Mucosa of descending colon (tissue), 3 donors: ENCODE measurements around the gene COL23A1. TPM values are rescaled to one million over a fixed set of nuclear protein-coding genes. Genes with fewer than 3 reads are reported as not detected.

Experiments used
- ATAC-seq: fragments of 200-7000 bp; cut with Tn5 transposase; one replicate; pipeline ENCODE4 v1.9.1; 2020; ENCODE audit warnings: mild to moderate bottlenecking, moderate library complexity
- DNase-seq, 3 donors: peaks; one replicate each; pipeline ENCODE4 v3.0.0-alpha.2; 2020
- H3K36me3 ChIP-seq: fragments of 200-600 bp; one replicate; pipeline ENCODE4 v1.8.0; 2021; ENCODE audit warnings: low read depth, mild to moderate bottlenecking
- H3K4me1 ChIP-seq: fragments of 200-600 bp; one replicate; pipeline ENCODE4 v1.8.0; 2021; ENCODE audit warnings: low read depth, mild to moderate bottlenecking
- H3K4me3 ChIP-seq: fragments of 200-600 bp; one replicate; pipeline ENCODE4 v1.8.0; 2021; ENCODE audit warnings: mild to moderate bottlenecking
- H3K9me3 ChIP-seq: fragments of 200-600 bp; one replicate; pipeline ENCODE4 v1.8.0; 2021; ENCODE audit warnings: mild to moderate bottlenecking
- intact Hi-C, 2 donors: fragments of 100-400 bp; cut with DNase I in 1 of 2; cut with micrococcal nuclease in 1 of 2; formaldehyde crosslinking; loops; one replicate each; pipeline versions ENCODE4 v1.11.0 to v1.11.1; 2022; cut with DNase I, micrococcal nuclease
- total RNA-seq, 3 donors: library from RNA; stranded (reverse); fragmentation: NEBNext Ultra II Directional in 2 of 3; extraction: Animal tissue kit (Norgen Biotek cat#: 25700) in 2 of 3; gene quantifications; one replicate each; pipeline versions ENCODE4 v1.2.1 to v1.2.4, GENCODE V29; 2021 to 2023
- TF ChIP-seq, protein P1 (sequence below): fragments of 200-600 bp; IDR thresholded peaks from one replicate; pipeline ENCODE4 v1.8.0; 2022; ENCODE audit warnings: antibody characterized with exemption, mild to moderate bottlenecking
- donor health status: DM: no; HTN: no; CAD: no; lungs with moderate emphysema.
- donor health status: DM: no; HTN: no; CAD: no.
- donor health status: DM: no; HTN: yes; CAD: no.

Gene COL23A1
- total RNA-seq, 3 donors from 2014 or later: 0.17 to 2.7 (median 0.43) TPM

DNA sequence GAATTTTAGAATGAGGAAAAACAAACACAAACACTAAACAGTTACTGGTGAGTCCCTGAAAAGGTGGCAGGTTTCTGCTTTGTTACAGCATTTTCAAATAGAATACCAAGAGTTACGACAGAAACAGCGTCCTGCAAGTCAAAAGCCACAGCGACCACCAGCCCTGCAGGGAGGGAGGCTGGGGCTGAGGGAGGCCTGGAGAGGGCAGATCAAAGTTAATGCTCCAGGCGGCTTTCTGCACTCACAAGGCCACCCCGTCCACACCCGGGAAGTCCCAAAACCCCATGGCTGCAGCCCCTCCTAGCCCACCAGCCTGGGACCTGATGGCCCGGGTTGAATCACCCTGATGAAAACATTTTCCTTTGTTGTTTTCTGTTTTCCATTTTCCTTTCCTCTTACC, 29.3 kb downstream of the COL23A1 start:
- Histone ChIP-seq H3K4me1 (no peaks in the 10 kb centered on the region), H3K9me3 (no peaks in the 10 kb centered on the region), H3K4me3 (no peak overlapping the region), H3K36me3 (no peaks in the 10 kb centered on the region)
- DNase-seq: no peak
- no peak for ATAC-seq
- intact Hi-C loops: no loop called here
- TF ChIP-seq, protein P1, sequence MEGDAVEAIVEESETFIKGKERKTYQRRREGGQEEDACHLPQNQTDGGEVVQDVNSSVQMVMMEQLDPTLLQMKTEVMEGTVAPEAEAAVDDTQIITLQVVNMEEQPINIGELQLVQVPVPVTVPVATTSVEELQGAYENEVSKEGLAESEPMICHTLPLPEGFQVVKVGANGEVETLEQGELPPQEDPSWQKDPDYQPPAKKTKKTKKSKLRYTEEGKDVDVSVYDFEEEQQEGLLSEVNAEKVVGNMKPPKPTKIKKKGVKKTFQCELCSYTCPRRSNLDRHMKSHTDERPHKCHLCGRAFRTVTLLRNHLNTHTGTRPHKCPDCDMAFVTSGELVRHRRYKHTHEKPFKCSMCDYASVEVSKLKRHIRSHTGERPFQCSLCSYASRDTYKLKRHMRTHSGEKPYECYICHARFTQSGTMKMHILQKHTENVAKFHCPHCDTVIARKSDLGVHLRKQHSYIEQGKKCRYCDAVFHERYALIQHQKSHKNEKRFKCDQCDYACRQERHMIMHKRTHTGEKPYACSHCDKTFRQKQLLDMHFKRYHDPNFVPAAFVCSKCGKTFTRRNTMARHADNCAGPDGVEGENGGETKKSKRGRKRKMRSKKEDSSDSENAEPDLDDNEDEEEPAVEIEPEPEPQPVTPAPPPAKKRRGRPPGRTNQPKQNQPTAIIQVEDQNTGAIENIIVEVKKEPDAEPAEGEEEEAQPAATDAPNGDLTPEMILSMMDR: no peak

DNA sequence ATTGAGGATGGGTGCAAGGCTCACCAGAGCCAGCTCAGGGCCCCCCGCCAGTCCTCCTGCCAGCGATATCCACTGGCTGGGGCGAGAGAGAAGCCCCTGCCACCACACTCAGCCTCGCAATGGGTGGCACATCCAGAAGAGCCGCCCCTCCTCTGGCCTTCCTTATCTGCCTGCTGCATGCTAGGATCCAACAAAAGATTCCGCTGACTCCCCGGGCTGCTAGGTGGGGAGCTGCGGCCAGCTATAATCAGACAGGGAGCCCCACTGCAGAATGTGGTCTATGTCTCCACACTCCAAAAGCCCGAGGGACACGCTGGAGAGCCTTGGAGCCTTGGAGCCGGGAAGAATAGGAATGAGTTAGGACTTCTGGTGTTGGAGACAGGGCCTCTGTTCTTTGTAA, 32.8 kb downstream of the COL23A1 start:
- intact Hi-C loops: loop anchor here (10.0 kb wide), 2 partner anchors 273 to 283 kb away; no protein-coding TSS in a partner anchor
- no peak overlapping the region for H3K4me3 ChIP-seq
- DNase-seq (no peak), ATAC-seq (no peak)
- no peaks in the 10 kb centered on the region for H3K9me3 ChIP-seq
- no peaks in the 10 kb centered on the region for H3K36me3 ChIP-seq
- no peaks in the 10 kb centered on the region for H3K4me1 ChIP-seq
- TF ChIP-seq, protein P1: no peak

- ATAC-seq: no peak
- TF ChIP-seq, protein P1: no peak
- no peak for DNase-seq
- Histone ChIP-seq H3K4me1 (no peaks in the 10 kb centered on the region), H3K9me3 (no peaks in the 10 kb centered on the region), H3K36me3 (no peaks in the 10 kb centered on the region), H3K4me3 (no peak overlapping the region)
- intact Hi-C loops: loop anchor here (10.0 kb wide), 2 partner anchors 271 to 281 kb away; no protein-coding TSS in a partner anchor
These were observed 34.4 kb downstream of the COL23A1 start for GRCh38 chr5:178555771-178556211.

- ATAC-seq (no peak), DNase-seq (no peak)
- Histone ChIP-seq H3K4me1 (no peaks in the 10 kb centered on the region), H3K4me3 (no peak overlapping the region), H3K9me3 (no peaks in the 10 kb centered on the region), H3K36me3 (no peaks in the 10 kb centered on the region)
- TF ChIP-seq, protein P1: no peak
- intact Hi-C loops: loop anchor here (10.0 kb wide), 2 partner anchors 270 to 280 kb away; no protein-coding TSS in a partner anchor
These were observed 35.2 kb downstream of the COL23A1 start for GRCh38 chr5:178555005-178555404.

GRCh38 chr5:178554311-178554710, 35.9 kb downstream of the COL23A1 start:
- H3K4me1 ChIP-seq: no peaks in the 10 kb centered on the region
- TF ChIP-seq, protein P1: no peak
- intact Hi-C loops: loop anchor here (10.0 kb wide), 2 partner anchors 270 to 280 kb away; no protein-coding TSS in a partner anchor
- DNase-seq (no peak), ATAC-seq (no peak)
- H3K9me3 ChIP-seq: no peaks in the 10 kb centered on the region
- H3K4me3 ChIP-seq: no peak overlapping the region
- H3K36me3 ChIP-seq: no peaks in the 10 kb centered on the region

DNA sequence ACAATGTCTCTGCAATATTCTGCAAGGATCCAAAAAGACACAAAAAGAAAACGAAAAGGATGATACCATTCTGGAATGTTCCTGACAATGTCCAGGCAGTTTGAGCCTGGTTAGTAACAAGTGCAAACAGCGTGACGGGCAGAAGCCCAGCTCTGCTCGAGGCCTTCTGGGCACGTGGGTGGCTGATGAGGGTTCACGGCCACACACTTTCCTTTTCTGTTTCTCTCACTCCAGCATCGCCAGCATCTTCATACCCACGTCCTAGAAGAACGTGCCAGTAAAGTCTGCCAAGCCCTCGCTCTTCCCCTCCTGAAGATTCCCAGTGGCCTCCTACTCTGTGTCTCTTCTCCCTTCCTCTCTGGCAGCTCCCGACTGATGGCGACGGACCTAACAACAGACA, 36.7 kb downstream of the COL23A1 start:
- no peak for ATAC-seq
- Histone ChIP-seq H3K36me3 (no peaks in the 10 kb centered on the region), H3K4me1 (no peaks in the 10 kb centered on the region), H3K4me3 (no peak overlapping the region), H3K9me3 (no peaks in the 10 kb centered on the region)
- TF ChIP-seq, protein P1: no peak
- intact Hi-C loops: loop anchor here (10.0 kb wide), 2 partner anchors 269 to 279 kb away; no protein-coding TSS in a partner anchor
- DNase-seq: no peak
